Retinal pigment epithelial cell (primary cell): Measurements from ENCODE around the gene FBXL22.

Experiments used
- DNase-seq: peaks from one replicate; pipeline ENCODE4 v3.0.0-alpha.2; 2010; ENCODE audit warnings: low read depth
- H3K4me3 ChIP-seq: 2 replicates; pipeline ENCODE4 v1.5.1; 2011; ENCODE audit warnings: mild to moderate bottlenecking, low read length, control low read depth, moderate library complexity
- CTCF ChIP-seq: conservative IDR thresholded peaks from 2 replicates; pipeline ENCODE4 v1.5.1; 2011; ENCODE audit warnings: low read depth, low read length, control low read depth, inconsistent platforms

FBXL22 gene

GRCh38 chr15:63597038-63597790 is at the start of gene FBXL22:
TSS of gene FBXL22 (plus strand) at chr15:63597387. CDS start at chr15:63597393, 6 bp downstream.
- DNase-seq = no peak
- no peak for TF ChIP-seq CTCF
- no peak within 1 kb of the TSS for H3K4me3 ChIP-seq

DNA sequence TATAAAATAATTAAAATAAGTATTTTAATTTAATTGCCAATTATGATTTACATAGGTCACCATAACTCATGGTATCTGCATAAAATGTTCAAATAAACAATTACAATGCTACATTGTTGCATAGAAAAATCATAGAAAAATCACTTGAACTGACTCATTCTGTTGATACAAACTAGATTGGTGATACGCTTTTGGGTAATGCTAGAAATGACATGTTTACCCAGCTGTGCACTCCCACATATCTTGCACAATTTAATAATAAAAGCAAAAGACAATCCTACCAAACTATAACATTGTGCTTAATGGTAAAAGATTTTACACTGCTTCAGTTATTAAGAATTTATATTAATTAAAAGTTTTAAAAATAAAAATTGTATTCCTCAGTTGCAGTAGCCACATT is 45.8 kb upstream of the FBXL22 start:
- no peak for DNase-seq
- no peak overlapping the region for H3K4me3 ChIP-seq
- no peak for TF ChIP-seq CTCF

GRCh38 chr15:63553388-63553791 is 43.8 kb upstream of the FBXL22 start:
- DNase-seq = peak; percentile 99
- H3K4me3 ChIP-seq = peak overlapping the region; percentile 29
- TF ChIP-seq CTCF = no peak

GRCh38 chr15:63554337-63554927 is 42.8 kb upstream of the FBXL22 start:
- no peak for TF ChIP-seq CTCF
- no peak for DNase-seq

GRCh38 chr15:63555507-63555906 is 41.7 kb upstream of the FBXL22 start:
- DNase-seq = no peak
- TF ChIP-seq CTCF = no peak
- H3K4me3 ChIP-seq = no peak overlapping the region

More at GRCh38 chr15:63554337-63554927, 42.8 kb upstream of the FBXL22 start:
- H3K4me3 ChIP-seq = no peak overlapping the region

GRCh38 chr15:63556246-63556645 is 40.9 kb upstream of the FBXL22 start:
- no peak for TF ChIP-seq CTCF
- no peak for DNase-seq
- H3K4me3 ChIP-seq = no peak overlapping the region

DNA sequence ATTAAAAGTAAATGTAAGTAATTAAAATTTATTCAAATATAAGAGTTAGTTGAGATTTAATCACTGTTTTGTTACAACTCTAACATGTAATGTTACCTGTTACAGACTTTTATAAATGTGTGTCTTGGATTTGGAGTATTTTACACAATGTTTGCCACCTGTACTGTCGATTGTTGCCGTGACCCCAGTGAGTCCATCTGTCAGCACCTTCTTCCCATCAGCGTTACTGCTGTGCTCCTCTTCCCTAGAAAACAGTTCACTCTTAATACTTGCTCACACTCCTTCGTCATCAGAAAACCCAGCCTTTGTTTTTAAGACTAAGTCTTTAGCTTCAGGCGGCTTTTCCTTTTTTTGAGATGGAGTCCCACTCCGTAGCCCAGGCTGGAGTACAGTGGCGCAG is 40.5 kb upstream of the FBXL22 start:
- TF ChIP-seq CTCF = no peak
- no peak for DNase-seq

More for the DNA sequence above, 40.5 kb upstream of the FBXL22 start:
- H3K4me3 ChIP-seq = no peak overlapping the region
